Lower leg skin (tissue), 4 donors: ENCODE data around the gene FKRP. TPM values are rescaled to one million over a fixed set of nuclear protein-coding genes. Genes with fewer than 3 reads are reported as not detected.
"Not testable (repeated sequence)": the region's sequence is repeated elsewhere in the genome, so short reads cannot be mapped to it uniquely, and the experiment has no call there.

ENCODE experiments used
- DNase-seq, 2 donors: peaks; one replicate each; pipeline ENCODE4 v3.0.0-alpha.2; 2019; ENCODE audit warnings: low spot score in 2 of 2
- H3K4me3 ChIP-seq: fragments of 200-600 bp; sonication (generic); 2 replicates; pipeline ENCODE4 v1.5.1; 2017; ENCODE audit warnings: mild to moderate bottlenecking, low read depth; ENCODE audit not compliant: poor library complexity, severe bottlenecking
- POLR2A ChIP-seq, 2 donors: fragments of 450-650 bp; IDR thresholded peaks; one replicate each; pipeline ENCODE4 v1.6.1; 2016 to 2017; ENCODE audit warnings: antibody characterized with exemption in 2 of 2, mild to moderate bottlenecking in 1 of 2, moderate library complexity in 1 of 2
- WGBS, 2 donors: methylation state at CpG; one replicate each; pipeline ENCODE4 v1.1.5; 2018; 5-methylcytosine and 5-hydroxymethylcytosine counted together
- intact Hi-C: fragments of 100-400 bp; cut with DNase I; formaldehyde crosslinking; loops from one replicate; pipeline ENCODE4 v1.15.0; 2023; ENCODE audit warnings: low total_unique reads
- total RNA-seq, 4 donors: library from RNA; depleted of rRNA; stranded (reverse); fragments of >200 nt; gene quantifications; one replicate each; pipeline ENCODE4 v1.1.0, GENCODE V29; 2016
- TF ChIP-seq, protein P1 (sequence below), 3 donors: fragments of 450-650 bp; IDR thresholded peaks; one replicate each; pipeline ENCODE4 v1.5.1; 2016; ENCODE audit warnings: antibody characterized with exemption in 3 of 3, mild to moderate bottlenecking in 3 of 3, moderate library complexity in 2 of 3

FKRP gene
- total RNA-seq, 4 donors from 2014 or later, result 9.4 to 16.1 (median 12.8) TPM

- intact Hi-C loops, result no loop called here
- TF ChIP-seq, protein P1, sequence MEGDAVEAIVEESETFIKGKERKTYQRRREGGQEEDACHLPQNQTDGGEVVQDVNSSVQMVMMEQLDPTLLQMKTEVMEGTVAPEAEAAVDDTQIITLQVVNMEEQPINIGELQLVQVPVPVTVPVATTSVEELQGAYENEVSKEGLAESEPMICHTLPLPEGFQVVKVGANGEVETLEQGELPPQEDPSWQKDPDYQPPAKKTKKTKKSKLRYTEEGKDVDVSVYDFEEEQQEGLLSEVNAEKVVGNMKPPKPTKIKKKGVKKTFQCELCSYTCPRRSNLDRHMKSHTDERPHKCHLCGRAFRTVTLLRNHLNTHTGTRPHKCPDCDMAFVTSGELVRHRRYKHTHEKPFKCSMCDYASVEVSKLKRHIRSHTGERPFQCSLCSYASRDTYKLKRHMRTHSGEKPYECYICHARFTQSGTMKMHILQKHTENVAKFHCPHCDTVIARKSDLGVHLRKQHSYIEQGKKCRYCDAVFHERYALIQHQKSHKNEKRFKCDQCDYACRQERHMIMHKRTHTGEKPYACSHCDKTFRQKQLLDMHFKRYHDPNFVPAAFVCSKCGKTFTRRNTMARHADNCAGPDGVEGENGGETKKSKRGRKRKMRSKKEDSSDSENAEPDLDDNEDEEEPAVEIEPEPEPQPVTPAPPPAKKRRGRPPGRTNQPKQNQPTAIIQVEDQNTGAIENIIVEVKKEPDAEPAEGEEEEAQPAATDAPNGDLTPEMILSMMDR (IDR thresholded peaks at IDR 0.05), result no peak
- TF ChIP-seq POLR2A (IDR thresholded peaks at IDR 0.05), result no peak
- DNase-seq, result no peak
- WGBS, 2 donors, result 72 to 75% methylated on average over 7 of the region's 7 CpGs
- H3K4me3 ChIP-seq, result no peak overlapping the region
Measured at GRCh38 chr19:46773018-46773399, 27.2 kb downstream of the FKRP start.

DNA sequence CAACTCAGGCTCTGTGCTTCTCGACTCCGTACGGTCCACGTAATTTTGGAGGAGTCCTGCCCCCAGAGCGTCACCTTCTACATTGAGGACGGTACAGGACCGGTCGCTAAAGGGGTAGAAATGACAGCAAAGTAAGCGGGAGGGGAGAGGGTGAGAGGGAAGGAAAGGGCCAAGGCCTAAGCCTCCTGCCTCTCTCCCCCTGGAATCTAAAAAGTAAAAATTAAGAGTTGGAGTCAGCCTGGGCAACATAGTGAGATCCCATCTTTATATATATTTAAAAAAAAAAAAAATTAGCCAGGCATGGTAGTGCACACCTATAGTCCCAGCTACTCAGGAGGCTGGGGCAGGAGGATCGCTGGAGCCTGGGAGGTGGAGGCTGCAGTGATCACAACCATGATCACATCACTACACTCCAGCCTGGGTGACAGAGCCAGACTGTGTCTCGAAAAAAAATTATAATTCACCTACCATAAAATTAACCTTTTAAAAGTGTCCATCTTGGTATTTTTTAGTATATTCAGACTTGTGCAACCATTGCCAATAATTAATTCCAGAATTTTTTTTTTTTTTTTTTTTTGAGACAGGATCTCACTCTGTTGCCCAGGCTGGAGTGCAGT is 29.9 kb downstream of the FKRP start:
- 93 to 97% methylated on average over 11 of the region's 11 CpGs for WGBS, 2 donors
- DNase-seq, result no peak
- H3K4me3 ChIP-seq, result no peak overlapping the region
- TF ChIP-seq, protein P1 (IDR thresholded peaks at IDR 0.05), result no peak
- no peak for TF ChIP-seq POLR2A (IDR thresholded peaks at IDR 0.05)
- intact Hi-C loops, result no loop called here

DNA sequence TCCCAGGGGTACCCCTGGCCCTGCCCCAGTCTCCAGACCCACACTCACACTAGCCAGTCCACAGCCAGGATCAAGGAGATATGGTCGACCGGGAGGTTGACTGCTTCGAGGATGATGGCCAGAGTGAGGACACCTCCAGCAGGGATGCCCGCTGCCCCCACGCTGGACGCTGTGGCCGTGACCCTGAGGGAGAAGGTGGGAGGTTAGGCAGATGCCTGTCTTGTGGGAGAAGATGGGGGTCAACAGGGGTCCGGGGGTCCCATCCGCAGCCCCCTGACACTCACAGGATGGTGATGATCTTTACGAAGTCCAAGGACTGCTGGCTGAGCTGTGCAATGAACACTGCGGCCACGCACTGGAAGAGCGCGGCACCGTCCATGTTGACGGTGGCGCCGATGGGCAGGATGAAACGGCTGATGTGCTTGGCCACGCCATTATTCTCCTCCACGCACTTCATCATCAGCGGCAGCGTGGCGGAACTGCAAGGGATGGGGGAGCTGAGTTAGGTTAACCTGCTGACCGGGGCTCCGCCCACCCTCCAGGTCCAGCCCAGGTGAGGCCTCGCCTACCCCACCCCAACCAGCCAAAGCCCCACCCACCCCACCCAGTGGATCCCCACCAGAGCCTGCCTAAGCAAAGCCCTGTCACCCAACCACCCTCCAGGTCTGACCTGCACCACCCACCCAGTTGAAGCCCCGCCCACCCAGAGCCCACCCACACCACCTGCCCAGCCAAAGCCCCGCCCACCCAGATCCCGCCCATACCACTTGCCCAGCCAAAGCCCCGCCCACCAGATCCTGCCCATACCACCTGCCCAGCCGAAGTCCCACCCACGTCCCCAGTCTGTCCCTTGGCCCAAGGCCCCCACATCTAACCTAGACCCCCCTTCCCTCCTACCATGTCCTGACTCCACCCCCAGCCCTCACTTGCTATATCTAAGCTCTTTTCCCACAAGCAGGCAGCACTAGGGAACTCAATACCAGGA is 31.4 kb downstream of the FKRP start:
- intact Hi-C loops, result no loop called here
- WGBS, 2 donors, result 94% methylated on average over 30 to 33 of the region's 33 CpGs
- no peak overlapping the region for H3K4me3 ChIP-seq
- TF ChIP-seq POLR2A (IDR thresholded peaks at IDR 0.05), result no peak
- TF ChIP-seq, protein P1 (IDR thresholded peaks at IDR 0.05), result no peak
- no peak for DNase-seq

DNA sequence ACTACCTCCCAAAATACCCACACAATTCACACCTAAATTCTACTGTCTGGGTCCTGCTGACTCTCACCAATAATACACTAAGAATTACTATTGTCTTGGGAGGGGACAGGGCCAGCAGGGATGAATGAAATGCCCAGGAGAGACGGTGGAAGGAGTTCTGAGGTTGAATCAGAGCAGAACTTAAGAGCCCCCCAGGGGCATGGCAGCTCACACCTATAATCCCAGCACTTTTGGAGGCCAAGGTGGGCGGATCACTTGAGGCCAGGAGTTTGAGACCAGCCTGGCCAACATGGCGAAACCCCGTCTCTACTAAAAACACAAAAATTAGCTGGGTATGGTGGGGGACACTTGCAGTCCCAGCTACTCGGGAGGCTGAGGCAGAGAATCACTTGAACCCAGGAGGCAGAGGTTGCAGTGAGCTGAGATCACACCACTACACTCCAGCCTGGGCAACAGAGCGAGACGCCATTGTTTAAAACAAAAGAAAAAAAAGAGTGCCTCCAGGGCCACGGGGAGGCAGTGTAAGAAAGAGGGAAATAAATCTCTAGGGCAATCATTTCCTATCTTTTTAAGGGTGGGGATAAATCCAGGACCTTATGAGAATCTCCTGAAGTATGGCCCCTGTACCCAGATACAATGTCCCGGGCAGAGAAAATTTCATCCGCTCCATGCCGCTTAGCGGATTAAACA is 32.2 kb downstream of the FKRP start:
- 86 to 92% methylated on average over 12 of the region's 12 CpGs for WGBS, 2 donors
- intact Hi-C loops, DNase-seq, H3K4me3 ChIP-seq: not testable (repeated sequence)

DNA sequence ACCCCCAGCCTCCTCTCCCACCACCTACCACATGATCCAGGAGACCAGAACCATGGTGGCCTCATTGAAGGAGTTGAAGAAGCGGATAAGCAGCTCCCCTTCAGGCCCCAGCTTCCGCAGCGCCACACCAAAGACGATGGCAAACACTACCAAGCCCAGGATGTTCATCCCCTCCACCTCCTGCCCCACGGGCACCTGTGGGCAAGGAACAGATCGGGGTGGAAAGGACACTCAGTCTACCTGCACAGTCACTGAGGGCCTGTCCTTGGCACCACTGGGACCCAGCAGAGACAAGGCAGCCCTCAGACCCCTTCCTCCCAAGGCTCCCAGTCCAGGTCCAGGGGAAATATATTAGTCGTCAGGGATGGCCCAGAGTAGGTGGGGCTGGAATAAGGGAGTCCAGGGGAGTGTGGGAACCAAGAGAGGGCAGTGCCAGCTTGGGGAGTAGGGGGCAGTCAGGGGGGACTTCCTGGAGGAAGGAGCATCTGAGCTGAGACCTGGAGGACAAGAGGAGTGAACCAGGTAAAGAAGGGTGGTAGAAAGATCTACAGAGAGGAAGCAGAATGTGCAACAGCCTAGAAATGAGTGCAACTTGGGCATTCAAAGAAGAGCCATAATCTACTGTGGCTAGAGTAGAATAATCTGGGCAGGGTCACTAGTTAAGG is 36.6 kb downstream of the FKRP start:
- DNase-seq, result no peak
- no peak overlapping the region for H3K4me3 ChIP-seq
- 92% methylated on average over 7 of the region's 7 CpGs for WGBS, 2 donors
- TF ChIP-seq, protein P1 (IDR thresholded peaks at IDR 0.05), result no peak
- TF ChIP-seq POLR2A (IDR thresholded peaks at IDR 0.05), result no peak
- intact Hi-C loops, result no loop called here
